ENCODE data around the gene UGT1A10.
"Not testable (repeated sequence)": the region's sequence is repeated elsewhere in the genome, so short reads cannot be mapped to it uniquely, and the experiment has no call there.

GRCh38 chr2:233745838-233746237 is 109.6 kb downstream of the UGT1A10 start:
- not testable (repeated sequence) for TF ChIP-seq CTCF (IDR thresholded peaks at IDR 0.05); EZH2 (IDR thresholded peaks at IDR 0.05; ENCODE audit: borderline replicate concordance, insufficient read depth, low read depth, low read length, poor library complexity, severe bottlenecking)
